Caco-2 (cell line): ENCODE measurements around the gene GPR142. TPM values are rescaled to one million over a fixed set of nuclear protein-coding genes. Genes with fewer than 3 reads are reported as not detected.
"Not testable (repeated sequence)": the region's sequence is repeated elsewhere in the genome, so short reads cannot be mapped to it uniquely, and the experiment has no call there.

Source experiments
- BruUV-seq: library from RNA; stranded (reverse); fragments of 400-500 nt; replicated peaks from 2 replicates; lab custom pipeline; 2021; lab: Mats Ljungman, UMichigan
- CTCF ChIA-PET: fragments of 300-600 bp; sonication (Branson Sonifier 250); formaldehyde crosslinking; loops from one replicate; lab custom pipeline; 2022; ENCODE audit warnings: antibody characterized with exemption; lab: Charles Lee
- POLR2A ChIA-PET: fragments of 300-600 bp; sonication (Branson Sonifier 250); formaldehyde crosslinking; loops from one replicate; lab custom pipeline; 2022; ENCODE audit warnings: antibody characterized with exemption; lab: Charles Lee
- DNase-seq, 2 experiments: peaks; one replicate each; pipeline versions ENCODE4 v3.0.0 to v3.0.0-alpha.2; 2020 to 2022
- H3K27me3 ChIP-seq: replicated peaks from 2 replicates; pipeline ENCODE4 v1.6.0; 2011; ENCODE audit warnings: low read length; ENCODE audit not compliant: control insufficient read depth, insufficient read depth
- H3K36me3 ChIP-seq: 2 replicates; pipeline ENCODE4 v1.5.1; 2011; ENCODE audit warnings: low read length; ENCODE audit not compliant: control insufficient read depth, insufficient read depth
- H3K4me1 ChIP-seq: fragments of 250-450 bp; sonication (Bioruptor Pico); 2 replicates; pipeline ENCODE4 v1.5.1; 2020; ENCODE audit warnings: mild to moderate bottlenecking
- H3K4me3 ChIP-seq: 2 replicates; pipeline ENCODE4 v1.5.1; 2011; ENCODE audit warnings: low read depth, mild to moderate bottlenecking, control low read depth, low read length
- H3K9me3 ChIP-seq: fragments of 250-450 bp; sonication (Bioruptor Pico); 2 replicates; pipeline ENCODE4 v1.5.1; 2020; ENCODE audit warnings: mild to moderate bottlenecking, moderate library complexity
- H3K27ac Mint-ChIP-seq: one replicate; pipeline ENCODE4 v1.8.0; 2022; ENCODE audit warnings: mixed read lengths; ENCODE audit not compliant: unreplicated experiment
- H3K27me3 Mint-ChIP-seq: one replicate; pipeline ENCODE4 v1.8.0; 2022; ENCODE audit warnings: mixed read lengths; ENCODE audit not compliant: insufficient read depth, unreplicated experiment
- H3K36me3 Mint-ChIP-seq: one replicate; pipeline ENCODE4 v1.8.0; 2022; ENCODE audit warnings: mild to moderate bottlenecking, mixed read lengths; ENCODE audit not compliant: insufficient read depth, unreplicated experiment
- H3K4me1 Mint-ChIP-seq: one replicate; pipeline ENCODE4 v1.8.0; 2022; ENCODE audit warnings: low read depth, mixed read lengths; ENCODE audit not compliant: unreplicated experiment
- H3K4me3 Mint-ChIP-seq: one replicate; pipeline ENCODE4 v1.8.0; 2022; ENCODE audit warnings: mild to moderate bottlenecking, moderate library complexity, mixed read lengths; ENCODE audit not compliant: unreplicated experiment
- H3K9me3 Mint-ChIP-seq: one replicate; pipeline ENCODE4 v1.8.0; 2022; ENCODE audit warnings: mixed read lengths; ENCODE audit not compliant: unreplicated experiment
- intact Hi-C: fragments of 100-400 bp; cut with micrococcal nuclease; formaldehyde crosslinking; loops from one replicate; pipeline ENCODE4 v1.10.0; 2022; ENCODE audit not compliant: unreplicated experiment
- total RNA-seq: library from RNA; stranded (reverse); gene quantifications from 2 replicates; pipeline ENCODE4 v1.2.3, GENCODE V29; 2022
- TF ChIP-seq, protein P1 (sequence below), 2 experiments: fragments of 200-600 bp in 1 of 2; IDR thresholded peaks; 1 replicate in 1 of 2; 2 replicates in 1 of 2; pipeline versions ENCODE4 v1.5.1 to v1.8.0; 2011 to 2022; ENCODE audit warnings: antibody characterized with exemption in 1 of 2, control low read depth in 1 of 2, inconsistent platforms in 1 of 2, low read depth in 1 of 2, low read length in 1 of 2, mild to moderate bottlenecking in 1 of 2, moderate library complexity in 1 of 2; ENCODE audit not compliant: insufficient read depth in 1 of 2, severe bottlenecking in 1 of 2, unreplicated experiment in 1 of 2

The GPR142 gene
- total RNA-seq, 1 experiment from 2014 or later, result not detected

DNA sequence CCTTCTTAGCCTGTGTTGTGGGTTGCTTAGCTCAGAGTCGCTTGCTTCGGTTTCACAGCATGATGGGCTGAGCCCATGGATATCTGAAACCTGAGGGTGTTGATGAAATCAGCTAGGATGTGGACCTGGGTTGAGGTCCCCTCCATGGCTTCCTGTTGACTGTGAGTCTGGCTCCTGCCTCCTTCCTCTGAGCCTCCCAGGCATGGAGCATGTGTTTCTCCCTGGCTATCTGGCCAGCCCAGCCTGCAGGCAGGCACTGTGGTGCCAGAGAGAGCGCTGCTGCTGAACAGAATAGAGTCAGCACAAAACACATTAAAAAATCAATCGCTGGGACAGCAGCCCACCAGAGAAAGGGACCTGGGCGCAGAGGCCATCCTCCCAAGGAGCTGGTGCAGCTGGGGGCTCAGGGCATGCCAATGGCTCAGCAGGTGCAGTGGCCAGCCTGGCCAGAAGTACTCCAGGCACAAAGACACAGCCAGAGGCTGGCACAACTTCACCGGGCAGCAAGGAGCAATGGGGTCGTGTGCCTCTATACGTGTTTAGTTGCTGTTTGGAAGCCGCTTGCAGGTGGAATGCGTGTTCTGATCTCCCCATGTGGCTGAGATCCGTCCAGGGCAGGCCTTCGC lies 36.3 kb downstream of the GPR142 start:
- Mint-ChIP-seq H3K4me3 (no peak overlapping the region), H3K4me1 (peaks cover 6% of the 10 kb centered on the region), H3K36me3 (no peaks in the 10 kb centered on the region), H3K27ac (no peak overlapping the region), H3K27me3 (no peaks in the 10 kb centered on the region), H3K9me3 (no peaks in the 10 kb centered on the region)
- Histone ChIP-seq H3K36me3 (no peaks in the 10 kb centered on the region), H3K4me1 (no peaks in the 10 kb centered on the region), H3K27me3 (no peaks in the 10 kb centered on the region), H3K4me3 (no peak overlapping the region), H3K9me3 (no peaks in the 10 kb centered on the region)
- CTCF ChIA-PET, result no interaction called here
- DNase-seq, result no peak
- POLR2A ChIA-PET, result no interaction called here
- TF ChIP-seq, protein P1, sequence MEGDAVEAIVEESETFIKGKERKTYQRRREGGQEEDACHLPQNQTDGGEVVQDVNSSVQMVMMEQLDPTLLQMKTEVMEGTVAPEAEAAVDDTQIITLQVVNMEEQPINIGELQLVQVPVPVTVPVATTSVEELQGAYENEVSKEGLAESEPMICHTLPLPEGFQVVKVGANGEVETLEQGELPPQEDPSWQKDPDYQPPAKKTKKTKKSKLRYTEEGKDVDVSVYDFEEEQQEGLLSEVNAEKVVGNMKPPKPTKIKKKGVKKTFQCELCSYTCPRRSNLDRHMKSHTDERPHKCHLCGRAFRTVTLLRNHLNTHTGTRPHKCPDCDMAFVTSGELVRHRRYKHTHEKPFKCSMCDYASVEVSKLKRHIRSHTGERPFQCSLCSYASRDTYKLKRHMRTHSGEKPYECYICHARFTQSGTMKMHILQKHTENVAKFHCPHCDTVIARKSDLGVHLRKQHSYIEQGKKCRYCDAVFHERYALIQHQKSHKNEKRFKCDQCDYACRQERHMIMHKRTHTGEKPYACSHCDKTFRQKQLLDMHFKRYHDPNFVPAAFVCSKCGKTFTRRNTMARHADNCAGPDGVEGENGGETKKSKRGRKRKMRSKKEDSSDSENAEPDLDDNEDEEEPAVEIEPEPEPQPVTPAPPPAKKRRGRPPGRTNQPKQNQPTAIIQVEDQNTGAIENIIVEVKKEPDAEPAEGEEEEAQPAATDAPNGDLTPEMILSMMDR (IDR thresholded peaks at IDR 0.05; ENCODE audit: insufficient read depth in 1 of 2, low read depth in 1 of 2, low read length in 1 of 2, severe bottlenecking in 1 of 2, unreplicated experiment in 1 of 2), result no peak
- BruUV-seq, result no TSS peak
- intact Hi-C loops, result no loop called here

DNA sequence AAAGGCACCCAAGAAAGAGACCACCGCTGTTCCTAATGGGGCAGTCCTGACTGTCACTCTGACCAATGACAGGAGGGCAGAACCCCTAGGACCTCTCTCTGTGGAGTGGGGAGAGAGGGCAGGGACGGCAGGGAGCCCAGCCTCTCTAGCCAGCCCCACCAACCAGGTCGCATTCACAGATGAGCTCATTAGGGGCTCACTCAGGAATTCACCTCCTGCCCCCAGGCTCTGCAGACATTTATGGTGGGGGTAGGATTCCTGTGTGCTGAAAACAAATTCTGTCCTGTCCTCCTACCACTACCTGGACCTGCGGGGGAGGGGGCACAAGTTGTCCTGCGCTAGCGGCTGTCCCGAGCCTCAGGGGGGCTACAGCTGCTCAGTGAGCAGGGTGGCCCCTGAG lies 36.9 kb downstream of the GPR142 start:
- Histone ChIP-seq H3K27me3 (no peaks in the 10 kb centered on the region), H3K4me1 (no peaks in the 10 kb centered on the region), H3K36me3 (no peaks in the 10 kb centered on the region), H3K4me3 (no peak overlapping the region), H3K9me3 (no peaks in the 10 kb centered on the region)
- POLR2A ChIA-PET, result no interaction called here
- intact Hi-C loops, result no loop called here
- H3K4me1 Mint-ChIP-seq, result peaks cover 6% of the 10 kb centered on the region
- DNase-seq, result no peak
- no peaks in the 10 kb centered on the region for H3K36me3 Mint-ChIP-seq
- CTCF ChIA-PET, result no interaction called here
- TF ChIP-seq, protein P1 (IDR thresholded peaks at IDR 0.05; ENCODE audit: insufficient read depth in 1 of 2, low read depth in 1 of 2, low read length in 1 of 2, severe bottlenecking in 1 of 2, unreplicated experiment in 1 of 2), result no peak
- BruUV-seq, result no TSS peak
- no peak overlapping the region for H3K4me3 Mint-ChIP-seq
- H3K27ac Mint-ChIP-seq, result no peak overlapping the region
- no peaks in the 10 kb centered on the region for H3K9me3 Mint-ChIP-seq
- no peaks in the 10 kb centered on the region for H3K27me3 Mint-ChIP-seq

DNA sequence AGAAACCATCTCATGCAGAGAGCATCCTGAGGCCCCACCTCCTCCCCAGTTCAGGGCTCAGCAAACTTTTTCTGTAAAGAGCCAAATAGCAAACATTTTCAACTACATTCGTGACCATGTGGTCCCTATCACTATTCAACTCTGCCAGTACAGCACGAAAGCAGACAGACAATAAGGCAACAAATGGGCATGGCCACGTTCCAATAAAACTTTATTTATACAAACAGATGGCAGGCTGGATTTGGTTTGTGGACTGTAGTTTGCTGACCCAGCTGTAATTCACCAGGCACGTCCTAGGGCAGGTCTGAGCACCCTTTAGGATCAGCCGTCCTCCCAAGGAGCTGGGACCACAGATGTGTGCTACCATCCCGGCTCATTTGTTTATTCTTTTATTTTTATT lies 37.5 kb downstream of the GPR142 start:
- Mint-ChIP-seq H3K27ac (no peak overlapping the region), H3K36me3 (no peaks in the 10 kb centered on the region), H3K27me3 (no peaks in the 10 kb centered on the region), H3K4me3 (no peak overlapping the region), H3K9me3 (no peaks in the 10 kb centered on the region), H3K4me1 (peaks cover 6% of the 10 kb centered on the region)
- intact Hi-C loops, result no loop called here
- TF ChIP-seq, protein P1 (IDR thresholded peaks at IDR 0.05; ENCODE audit: insufficient read depth in 1 of 2, low read depth in 1 of 2, low read length in 1 of 2, severe bottlenecking in 1 of 2, unreplicated experiment in 1 of 2), result no peak
- DNase-seq, result no peak
- 0 out of 2 replicates have a peak, but pooled peaks cover under 1% of the 10 kb centered on the region for H3K4me1 ChIP-seq
- BruUV-seq, result no TSS peak
- H3K36me3 ChIP-seq, result no peaks in the 10 kb centered on the region
- ChIA-PET POLR2A (no interaction called here), CTCF (no interaction called here)
- no peaks in the 10 kb centered on the region for H3K27me3 ChIP-seq
- H3K9me3 ChIP-seq, result no peaks in the 10 kb centered on the region
- H3K4me3 ChIP-seq, result no peak overlapping the region

DNA sequence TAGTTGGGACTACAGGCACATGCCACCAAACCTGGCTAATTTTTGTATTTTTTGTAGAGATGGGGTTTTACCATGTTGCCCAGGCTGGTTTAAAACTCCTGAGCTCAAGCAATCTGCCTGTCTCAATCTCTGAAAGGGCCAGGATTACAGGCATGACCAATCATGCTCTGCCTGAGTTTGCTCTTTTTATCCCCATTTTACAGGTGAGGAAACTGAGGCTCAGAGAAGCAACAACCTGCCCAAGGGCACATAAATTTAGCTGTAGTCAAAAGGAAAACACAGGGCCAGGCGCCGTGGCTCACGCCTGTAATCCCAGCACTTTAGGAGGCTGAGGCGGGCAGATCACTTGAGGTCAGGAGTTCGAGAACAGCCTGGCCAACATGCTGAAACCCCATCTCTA lies 38.0 kb downstream of the GPR142 start:
- H3K27me3 ChIP-seq, BruUV-seq, H3K36me3 ChIP-seq, H3K4me3 Mint-ChIP-seq, H3K36me3 Mint-ChIP-seq, H3K9me3 Mint-ChIP-seq, H3K9me3 ChIP-seq, H3K4me1 Mint-ChIP-seq, H3K4me1 ChIP-seq, POLR2A ChIA-PET, intact Hi-C loops, CTCF ChIA-PET, H3K4me3 ChIP-seq, H3K27ac Mint-ChIP-seq, H3K27me3 Mint-ChIP-seq, DNase-seq: not testable (repeated sequence)
